GM18507 (cell line): ENCODE results near the gene BIK.

Experiments
- DNase-seq: peaks from one replicate; pipeline ENCODE4 v3.0.0; 2011; ENCODE audit warnings: low read depth; ENCODE audit not compliant: insufficient read length; ENCODE audit errors: extremely low spot score
- FAIRE-seq: peaks from 2 replicates; lab custom pipeline; 2011; peaks lifted over from hg19 to GRCh38; lab: Jason Lieb, UNC

BIK gene

GRCh38 chr22:43173976-43174720 is 63.6 kb downstream of the BIK start:
- no peak for FAIRE-seq
- no peak for DNase-seq

- DNase-seq, result no peak
- FAIRE-seq, result no peak
Measured at GRCh38 chr22:43174941-43175531, 64.5 kb downstream of the BIK start.

DNA sequence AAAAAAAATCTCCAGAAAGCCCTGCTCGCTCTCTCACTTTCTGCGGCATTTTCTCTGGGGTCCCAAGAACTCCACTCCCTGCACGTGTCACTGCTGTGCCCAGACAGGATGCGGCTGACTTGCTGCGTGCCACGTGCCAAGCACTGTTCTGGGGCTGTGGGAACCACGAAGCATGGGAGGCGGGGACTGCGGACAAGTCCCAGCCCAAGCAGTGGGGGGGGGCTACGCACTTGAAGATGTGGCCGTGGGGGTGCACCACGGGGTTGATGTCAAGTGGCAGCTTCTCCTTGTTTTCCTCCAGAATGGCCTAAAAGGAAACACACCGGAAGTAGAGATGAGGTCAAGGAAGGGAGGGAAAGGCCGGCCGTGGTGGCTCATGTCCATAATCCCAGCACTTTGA is 65.5 kb downstream of the BIK start:
- FAIRE-seq (no peak), DNase-seq (no peak)

- DNase-seq, result no peak
- no peak for FAIRE-seq
Measured at GRCh38 chr22:43177479-43177878, 66.9 kb downstream of the BIK start.
